ENCODE results near the gene SASH1.

DNA sequence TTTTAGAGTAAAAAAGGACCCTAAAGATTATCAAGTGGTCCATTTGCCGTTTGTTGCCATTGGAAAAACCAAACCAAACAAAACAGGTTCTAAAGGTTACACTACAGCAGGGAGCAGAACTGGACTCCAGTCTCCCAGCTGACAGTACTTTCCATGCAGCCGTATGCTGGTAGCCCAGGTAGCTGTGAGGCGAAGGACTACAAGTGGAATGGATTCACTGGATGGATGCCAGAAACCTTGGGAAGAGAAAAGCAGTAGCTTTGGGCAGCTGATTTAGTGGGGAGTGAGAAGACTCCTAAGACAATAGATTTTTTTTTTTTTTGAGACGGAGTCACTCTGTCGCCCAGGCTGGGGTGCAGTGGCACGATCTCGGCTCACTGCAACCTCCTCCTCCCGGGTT lies 88.3 kb downstream of the SASH1 start:
- TF ChIP-seq, protein P1, sequence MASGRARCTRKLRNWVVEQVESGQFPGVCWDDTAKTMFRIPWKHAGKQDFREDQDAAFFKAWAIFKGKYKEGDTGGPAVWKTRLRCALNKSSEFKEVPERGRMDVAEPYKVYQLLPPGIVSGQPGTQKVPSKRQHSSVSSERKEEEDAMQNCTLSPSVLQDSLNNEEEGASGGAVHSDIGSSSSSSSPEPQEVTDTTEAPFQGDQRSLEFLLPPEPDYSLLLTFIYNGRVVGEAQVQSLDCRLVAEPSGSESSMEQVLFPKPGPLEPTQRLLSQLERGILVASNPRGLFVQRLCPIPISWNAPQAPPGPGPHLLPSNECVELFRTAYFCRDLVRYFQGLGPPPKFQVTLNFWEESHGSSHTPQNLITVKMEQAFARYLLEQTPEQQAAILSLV (tag; IDR thresholded peaks at IDR 0.05): no peak
- TF ChIP-seq POLR2A (conservative IDR thresholded peaks at IDR 0.05) (no peak), MTA3 (IDR thresholded peaks at IDR 0.05; ENCODE audit: borderline replicate concordance) (no peak), SRF (CRISPR knock-in tag; IDR thresholded peaks at IDR 0.05) (no peak), POLR2AphosphoS2 (IDR thresholded peaks at IDR 0.05; ENCODE audit: low read length) (no peak)
- TF ChIP-seq, protein P2, sequence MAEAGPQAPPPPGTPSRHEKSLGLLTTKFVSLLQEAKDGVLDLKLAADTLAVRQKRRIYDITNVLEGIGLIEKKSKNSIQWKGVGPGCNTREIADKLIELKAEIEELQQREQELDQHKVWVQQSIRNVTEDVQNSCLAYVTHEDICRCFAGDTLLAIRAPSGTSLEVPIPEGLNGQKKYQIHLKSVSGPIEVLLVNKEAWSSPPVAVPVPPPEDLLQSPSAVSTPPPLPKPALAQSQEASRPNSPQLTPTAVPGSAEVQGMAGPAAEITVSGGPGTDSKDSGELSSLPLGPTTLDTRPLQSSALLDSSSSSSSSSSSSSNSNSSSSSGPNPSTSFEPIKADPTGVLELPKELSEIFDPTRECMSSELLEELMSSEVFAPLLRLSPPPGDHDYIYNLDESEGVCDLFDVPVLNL (CRISPR knock-in tag; IDR thresholded peaks at IDR 0.05; ENCODE audit: low read depth): no peak
- TF ChIP-seq, protein P3, sequence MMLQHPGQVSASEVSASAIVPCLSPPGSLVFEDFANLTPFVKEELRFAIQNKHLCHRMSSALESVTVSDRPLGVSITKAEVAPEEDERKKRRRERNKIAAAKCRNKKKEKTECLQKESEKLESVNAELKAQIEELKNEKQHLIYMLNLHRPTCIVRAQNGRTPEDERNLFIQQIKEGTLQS (IDR thresholded peaks at IDR 0.05): no peak
- TF ChIP-seq, protein P3 (CRISPR knock-in tag; conservative IDR thresholded peaks at IDR 0.05): no peak
